Measurements from ENCODE around the gene COL18A1. TPM values are rescaled to one million over a fixed set of nuclear protein-coding genes. Genes with fewer than 3 reads are reported as not detected.

The COL18A1 gene
- total RNA-seq, 3 donors from 2014 or later (not counting 1 experiment from before 2014, with no cell fraction given) = 12.3 to 22.3 (median 12.7) TPM

DNA sequence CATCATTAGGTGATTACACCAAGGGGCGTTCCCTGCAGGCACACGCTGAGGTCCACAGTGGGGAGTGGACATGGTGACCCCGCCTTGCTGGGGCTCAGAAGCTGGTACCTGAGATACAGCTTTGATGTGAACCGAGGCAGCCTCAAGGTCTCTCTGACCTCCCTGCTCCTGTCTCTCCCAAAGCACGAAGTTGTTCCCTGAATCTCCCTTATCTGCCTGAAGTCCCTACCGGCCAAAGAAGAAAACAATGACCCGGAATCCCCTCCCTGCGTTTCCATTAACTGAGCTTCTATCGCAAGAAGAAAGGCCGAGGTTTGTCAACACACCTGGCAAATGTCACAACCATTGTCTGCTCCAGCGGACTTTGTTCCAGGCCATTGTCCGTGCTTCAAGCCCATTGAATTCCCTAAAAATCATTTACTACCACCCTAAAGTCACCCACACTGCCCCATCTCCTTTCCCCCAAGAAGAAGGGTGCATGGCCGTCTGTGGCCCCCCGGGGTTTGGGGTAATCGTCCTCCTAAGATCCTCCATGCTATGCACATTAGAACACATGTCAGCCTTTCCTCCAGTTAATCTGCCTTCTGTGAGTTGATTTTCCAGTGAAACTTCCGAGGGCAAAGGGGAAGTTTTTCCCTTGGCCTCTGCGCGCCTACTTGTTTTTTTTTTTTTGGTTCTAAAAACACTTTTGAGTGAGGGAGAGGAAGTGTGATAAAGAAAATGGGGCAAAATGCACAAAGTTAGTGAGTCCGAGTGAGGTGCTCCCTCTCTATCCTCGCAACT lies 48.1 kb upstream of the COL18A1 start:
- 73% methylated on average over 20 of the region's 20 CpGs for WGBS (ENCODE audit: insufficient coverage)
- H3K4me1 Mint-ChIP-seq = no peaks in the 10 kb centered on the region
- intact Hi-C loops (cut with micrococcal nuclease) = no loop called here

DNA sequence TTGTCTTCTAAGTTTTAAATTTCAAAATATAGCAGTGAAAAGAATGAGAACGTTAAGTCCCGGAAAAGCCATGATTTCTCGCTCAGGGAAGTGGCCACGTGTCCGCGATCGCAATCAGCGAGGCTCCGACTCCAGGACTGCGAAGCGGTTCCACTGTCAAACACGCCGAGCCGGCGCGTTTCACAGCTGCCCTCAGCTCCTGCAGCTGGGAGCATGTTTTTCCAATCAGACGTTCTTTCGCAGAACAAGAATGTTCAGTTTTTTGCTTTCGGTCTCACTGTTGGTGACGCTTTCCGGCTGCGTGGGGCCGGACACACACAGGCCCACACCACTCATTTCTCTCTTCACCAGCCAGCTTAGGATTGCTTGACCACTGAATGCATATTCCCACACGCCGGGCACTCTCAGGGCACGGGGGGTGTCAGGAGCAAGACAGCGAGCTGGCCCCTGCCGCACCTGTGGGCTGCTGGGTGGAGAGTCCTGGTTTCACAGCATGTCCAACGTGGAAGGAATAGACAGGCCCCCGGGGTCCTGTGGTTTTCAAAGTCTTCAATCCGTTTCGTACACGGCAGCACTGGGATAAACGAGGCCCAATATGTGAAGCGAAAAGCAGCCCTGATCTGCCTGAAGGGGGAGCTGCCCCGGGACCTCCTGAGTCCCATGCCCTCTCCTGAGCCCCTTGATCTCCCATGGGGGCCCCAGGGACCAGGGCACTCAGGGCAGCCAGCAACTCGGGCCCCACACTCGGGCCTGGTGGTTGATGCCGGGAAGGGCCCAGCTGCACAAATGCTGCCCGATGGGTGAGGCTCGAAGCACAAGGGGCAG lies 47.3 kb upstream of the COL18A1 start:
- H3K9me3 Mint-ChIP-seq = no peaks in the 10 kb centered on the region
- no peaks in the 10 kb centered on the region for H3K27me3 ChIP-seq (ENCODE audit: control insufficient read depth, insufficient read depth, low read length)
- H3K27me3 Mint-ChIP-seq (ENCODE audit: low read depth in 2 of 2) = peaks cover 3 to 33% of the 10 kb centered on the region in 2 donors
- no peak overlapping the region for H3K4me3 Mint-ChIP-seq
- intact Hi-C loops (cut with micrococcal nuclease) = no loop called here
- no peaks in the 10 kb centered on the region for H3K9me3 ChIP-seq (ENCODE audit: control insufficient read depth, insufficient read depth, low read length)
- no peaks in the 10 kb centered on the region for H3K36me3 Mint-ChIP-seq
- TF ChIP-seq, protein P1, sequence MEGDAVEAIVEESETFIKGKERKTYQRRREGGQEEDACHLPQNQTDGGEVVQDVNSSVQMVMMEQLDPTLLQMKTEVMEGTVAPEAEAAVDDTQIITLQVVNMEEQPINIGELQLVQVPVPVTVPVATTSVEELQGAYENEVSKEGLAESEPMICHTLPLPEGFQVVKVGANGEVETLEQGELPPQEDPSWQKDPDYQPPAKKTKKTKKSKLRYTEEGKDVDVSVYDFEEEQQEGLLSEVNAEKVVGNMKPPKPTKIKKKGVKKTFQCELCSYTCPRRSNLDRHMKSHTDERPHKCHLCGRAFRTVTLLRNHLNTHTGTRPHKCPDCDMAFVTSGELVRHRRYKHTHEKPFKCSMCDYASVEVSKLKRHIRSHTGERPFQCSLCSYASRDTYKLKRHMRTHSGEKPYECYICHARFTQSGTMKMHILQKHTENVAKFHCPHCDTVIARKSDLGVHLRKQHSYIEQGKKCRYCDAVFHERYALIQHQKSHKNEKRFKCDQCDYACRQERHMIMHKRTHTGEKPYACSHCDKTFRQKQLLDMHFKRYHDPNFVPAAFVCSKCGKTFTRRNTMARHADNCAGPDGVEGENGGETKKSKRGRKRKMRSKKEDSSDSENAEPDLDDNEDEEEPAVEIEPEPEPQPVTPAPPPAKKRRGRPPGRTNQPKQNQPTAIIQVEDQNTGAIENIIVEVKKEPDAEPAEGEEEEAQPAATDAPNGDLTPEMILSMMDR (IDR thresholded peaks at IDR 0.05) = no peak
- 80% methylated on average over 41 of the region's 41 CpGs for whole genome bisulfite sequencing (ENCODE audit: insufficient coverage)
- no peaks in the 10 kb centered on the region for H3K4me1 Mint-ChIP-seq
- no peak overlapping the region for H3K27ac Mint-ChIP-seq
- no peak overlapping the region for H3K4me3 ChIP-seq (ENCODE audit: low read length)
- no peaks in the 10 kb centered on the region for H3K36me3 ChIP-seq (ENCODE audit: control insufficient read depth, insufficient read depth, low read length)
- DNase-seq (no peak), ATAC-seq (no peak)
- H3K27ac ChIP-seq (ENCODE audit: low read length) = no peak overlapping the region
- no peaks in the 10 kb centered on the region for H3K4me1 ChIP-seq (ENCODE audit: control insufficient read depth, insufficient read depth, low read length)

More for the DNA sequence above, 48.1 kb upstream of the COL18A1 start:
- no peaks in the 10 kb centered on the region for H3K36me3 ChIP-seq (ENCODE audit: control insufficient read depth, insufficient read depth, low read length)
- peaks cover 2% of the 10 kb centered on the region for H3K4me1 ChIP-seq (ENCODE audit: control insufficient read depth, insufficient read depth, low read length)
- ATAC-seq (no peak), DNase-seq (no peak)
- no peaks in the 10 kb centered on the region for H3K9me3 ChIP-seq (ENCODE audit: control insufficient read depth, insufficient read depth, low read length)
- H3K4me3 ChIP-seq (ENCODE audit: low read length) = no peak overlapping the region
- no peaks in the 10 kb centered on the region for H3K27me3 ChIP-seq (ENCODE audit: control insufficient read depth, insufficient read depth, low read length)
- Mint-ChIP-seq H3K4me3 (no peak overlapping the region), H3K36me3 (no peaks in the 10 kb centered on the region), H3K27me3 (ENCODE audit: low read depth in 2 of 2) (peaks cover 3 to 33% of the 10 kb centered on the region in 2 donors), H3K27ac (no peak overlapping the region), H3K9me3 (no peaks in the 10 kb centered on the region)
- TF ChIP-seq, protein P1 (IDR thresholded peaks at IDR 0.05) = no peak
- no peak overlapping the region for H3K27ac ChIP-seq (ENCODE audit: low read length)

DNA sequence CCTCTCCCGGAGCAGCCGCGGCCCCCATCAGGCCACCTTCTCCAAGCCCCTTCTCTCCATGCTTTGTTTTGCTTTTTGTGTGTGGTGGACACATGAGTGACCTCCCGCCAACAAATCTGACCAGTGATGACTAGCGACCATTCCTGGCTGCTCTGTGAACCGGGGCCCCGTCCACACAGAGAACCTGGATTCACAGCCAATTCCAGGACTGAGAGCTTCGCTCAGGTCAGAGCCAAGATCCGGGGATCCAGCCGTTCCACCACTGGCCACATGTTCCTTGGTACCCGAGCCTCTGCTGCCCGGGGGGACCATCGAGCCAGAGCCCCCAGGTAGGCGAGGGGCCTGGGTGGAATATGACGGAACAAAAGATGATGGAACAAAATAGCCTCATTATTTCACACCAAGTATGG lies 46.7 kb upstream of the COL18A1 start:
- H3K4me1 ChIP-seq (ENCODE audit: control insufficient read depth, insufficient read depth, low read length) = no peaks in the 10 kb centered on the region
- no peaks in the 10 kb centered on the region for H3K36me3 Mint-ChIP-seq
- no peak overlapping the region for H3K4me3 ChIP-seq (ENCODE audit: low read length)
- H3K27me3 Mint-ChIP-seq (ENCODE audit: low read depth in 2 of 2) = peaks cover 3 to 33% of the 10 kb centered on the region in 2 donors
- H3K27ac ChIP-seq (ENCODE audit: low read length) = no peak overlapping the region
- no peaks in the 10 kb centered on the region for H3K27me3 ChIP-seq (ENCODE audit: control insufficient read depth, insufficient read depth, low read length)
- H3K9me3 ChIP-seq (ENCODE audit: control insufficient read depth, insufficient read depth, low read length) = no peaks in the 10 kb centered on the region
- TF ChIP-seq, protein P1 (IDR thresholded peaks at IDR 0.05) = no peak
- H3K9me3 Mint-ChIP-seq = no peaks in the 10 kb centered on the region
- no peak for DNase-seq
- 87% methylated on average over 12 of the region's 15 CpGs for WGBS (ENCODE audit: insufficient coverage)
- intact Hi-C loops (cut with micrococcal nuclease) = no loop called here
- H3K27ac Mint-ChIP-seq = no peak overlapping the region
- ATAC-seq = no peak
- H3K36me3 ChIP-seq (ENCODE audit: control insufficient read depth, insufficient read depth, low read length) = no peaks in the 10 kb centered on the region
- H3K4me3 Mint-ChIP-seq = no peak overlapping the region
- no peaks in the 10 kb centered on the region for H3K4me1 Mint-ChIP-seq
